Endothelial cell of umbilical vein (primary cell): ENCODE results near the gene GALNT9. TPM values are rescaled to one million over a fixed set of nuclear protein-coding genes. Genes with fewer than 3 reads are reported as not detected.

Source experiments
- BruUV-seq: library from RNA; stranded (reverse); fragments of 400-500 nt; replicated peaks from 2 replicates; lab custom pipeline; 2021; lab: Mats Ljungman, UMichigan
- CTCF ChIA-PET: fragments of 300-600, 350-600 bp; sonication (Branson Sonifier 250); formaldehyde crosslinking; loops from one replicate; lab custom pipeline; 2021; ENCODE audit warnings: antibody characterized with exemption, inconsistent platforms; lab: Charles Lee
- POLR2A ChIA-PET: fragments of 300-600, 350-600 bp; sonication (Branson Sonifier 250); formaldehyde crosslinking; loops from one replicate; lab custom pipeline; 2021; ENCODE audit warnings: antibody characterized with exemption, inconsistent platforms; lab: Charles Lee
- DNase-seq: peaks from one replicate; pipeline ENCODE4 v3.0.0-alpha.2; 2011; ENCODE audit warnings: low read depth, low spot score
- FAIRE-seq: peaks from 2 replicates; lab custom pipeline; 2011; peaks lifted over from hg19 to GRCh38; lab: Jason Lieb, UNC
- H2AFZ ChIP-seq: 2 replicates; pipeline ENCODE4 v1.6.0; 2012; ENCODE audit warnings: low read depth, low read length, control low read depth, inconsistent platforms
- H3K27ac ChIP-seq: 2 replicates; pipeline ENCODE4 v1.5.1; 2011; ENCODE audit warnings: low read depth, mild to moderate bottlenecking, control low read depth, low read length, moderate library complexity; ENCODE audit not compliant: insufficient read depth
- H3K27me3 ChIP-seq, 2 experiments: 2 replicates each; pipeline versions ENCODE4 v1.6.0 to v1.6.1; 2011; ENCODE audit warnings: low read length in 2 of 2, mixed read lengths in 1 of 2; ENCODE audit not compliant: control insufficient read depth in 2 of 2, insufficient read depth in 2 of 2
- H3K36me3 ChIP-seq, 2 experiments: 2 replicates in 1 of 2; 3 replicates in 1 of 2; pipeline ENCODE4 v1.5.1; 2011; ENCODE audit warnings: low read length in 2 of 2, mild to moderate bottlenecking in 1 of 2, moderate library complexity in 1 of 2; ENCODE audit not compliant: control insufficient read depth in 2 of 2, insufficient read depth in 2 of 2; ENCODE audit errors: extremely low read depth in 1 of 2
- H3K4me1 ChIP-seq: 3 replicates; pipeline ENCODE4 v1.5.1; 2011; ENCODE audit warnings: mild to moderate bottlenecking, low read length; ENCODE audit not compliant: control insufficient read depth, insufficient read depth; ENCODE audit errors: extremely low read depth
- H3K4me2 ChIP-seq: 2 replicates; pipeline ENCODE4 v1.6.1; 2011; ENCODE audit warnings: low read length, control low read depth, mixed read lengths; ENCODE audit not compliant: insufficient read depth
- H3K4me3 ChIP-seq, 3 experiments: fragments of 200-600 bp in 1 of 3; sonication (generic), shearing (Covaris generic) in 1 of 3; replicated peaks in 1 of 3; 2 replicates each; pipeline ENCODE4 v1.5.1; 2011 to 2016; ENCODE audit warnings: control low read depth in 3 of 3, low read length in 3 of 3, mild to moderate bottlenecking in 2 of 3, inconsistent platforms in 1 of 3, low read depth in 1 of 3, moderate library complexity in 1 of 3; ENCODE audit not compliant: insufficient read depth in 1 of 3
- H3K79me2 ChIP-seq: 2 replicates; pipeline ENCODE4 v1.6.0; 2012; ENCODE audit warnings: low read length, inconsistent platforms; ENCODE audit not compliant: control insufficient read depth, insufficient read depth
- H3K9ac ChIP-seq: replicated peaks from 2 replicates; pipeline ENCODE3; 2011; ENCODE audit warnings: low read length, control low read depth; ENCODE audit not compliant: insufficient read depth; ENCODE audit errors: extremely low read depth
- H3K9me1 ChIP-seq: replicated peaks from 3 replicates; pipeline ENCODE4 v1.6.0; 2011; ENCODE audit warnings: mild to moderate bottlenecking, low read length; ENCODE audit not compliant: control insufficient read depth, insufficient read depth; ENCODE audit errors: extremely low read depth
- H3K9me3 ChIP-seq: replicated peaks from 2 replicates; pipeline ENCODE4 v1.5.1; 2012; ENCODE audit warnings: low read length, inconsistent platforms; ENCODE audit not compliant: control insufficient read depth, insufficient read depth
- H4K20me1 ChIP-seq: replicated peaks from 2 replicates; pipeline ENCODE3; 2011; ENCODE audit warnings: mild to moderate bottlenecking, low read length; ENCODE audit not compliant: control insufficient read depth, insufficient read depth; ENCODE audit errors: extremely low read depth
- CTCF ChIP-seq, 2 donors: IDR thresholded peaks; 1 replicate in 1 of 2; 2 replicates in 1 of 2; pipeline ENCODE4 v1.5.1; 2011; ENCODE audit warnings: low read length in 2 of 2, mild to moderate bottlenecking in 2 of 2, moderate library complexity in 2 of 2, control low read depth in 1 of 2, inconsistent platforms in 1 of 2, low read depth in 1 of 2; ENCODE audit not compliant: insufficient read depth in 1 of 2; ENCODE audit errors: extremely low read depth in 1 of 2
- EZH2 ChIP-seq: IDR thresholded peaks from 2 replicates; pipeline ENCODE4 v1.6.1; 2012; ENCODE audit warnings: borderline replicate concordance, low read depth, mild to moderate bottlenecking, moderate library complexity, low read length, inconsistent platforms; ENCODE audit not compliant: severe bottlenecking
- FOS ChIP-seq: IDR thresholded peaks from 2 replicates; pipeline ENCODE4 v1.6.1; 2011; ENCODE audit warnings: mild to moderate bottlenecking, low read length, moderate library complexity, borderline replicate concordance; ENCODE audit not compliant: insufficient read depth
- GATA2 ChIP-seq: IDR thresholded peaks from 2 replicates; pipeline ENCODE4 v1.7.0; 2011; ENCODE audit warnings: low read depth, mild to moderate bottlenecking, moderate library complexity, mixed read lengths, low read length; ENCODE audit not compliant: insufficient read length, insufficient read depth
- JUN ChIP-seq: IDR thresholded peaks from 2 replicates; pipeline ENCODE4 v1.6.1; 2011; ENCODE audit warnings: borderline replicate concordance, low read depth; ENCODE audit not compliant: insufficient read length, insufficient read depth
- MYC ChIP-seq: IDR thresholded peaks from one replicate; pipeline ENCODE4 v1.6.1; 2011; ENCODE audit warnings: mild to moderate bottlenecking, low read depth, low read length
- POLR2A ChIP-seq: IDR thresholded peaks from 2 replicates; pipeline ENCODE4 v1.6.1; 2012; ENCODE audit warnings: low read depth, mild to moderate bottlenecking, control low read depth, low read length
- POLR2AphosphoS5 ChIP-seq: IDR thresholded peaks from 2 replicates; pipeline ENCODE4 v1.6.1; 2012; ENCODE audit warnings: low read depth, mild to moderate bottlenecking, control low read depth, low read length, moderate library complexity; ENCODE audit not compliant: insufficient read depth
- dilution Hi-C: fragments of 300-500 bp; cut with MboI; formaldehyde crosslinking; loops from one replicate; pipeline ENCODE4 v1.15.0; 2019; ENCODE audit warnings: low sequenced_read_pairs; ENCODE audit not compliant: extremely low pct_ligation_motif_present
- intact Hi-C: fragments of 100-400 bp; cut with micrococcal nuclease; formaldehyde crosslinking; loops from one replicate; pipeline ENCODE4 v1.10.0; 2022
- polyA plus RNA-seq, 4 experiments: library from polyadenylated mRNA; depleted of rRNA in 3 of 4; stranded (reverse) in 3 of 4; unstranded in 1 of 4; fragments of >200 nt; gene quantifications; 2 replicates each; pipeline versions ENCODE4 v1.2.1 to v1.2.3, GENCODE V29; 2011 to 2012; ENCODE audit warnings: missing spikeins in 1 of 4
- total RNA-seq: library from RNA; stranded (reverse); gene quantifications from 2 replicates; pipeline ENCODE4 v1.2.3, GENCODE V29; 2021
- TF ChIP-seq, protein P1 (sequence below): IDR thresholded peaks from 2 replicates; pipeline ENCODE4 v1.6.1; 2011; ENCODE audit not compliant: insufficient read depth, insufficient read length

GALNT9 gene
- total and polyA plus RNA-seq, 2 donors (not counting 3 experiments of a cell fraction or from before 2014, with no cell fraction given): 0.14 to 0.73 TPM

GRCh38 chr12:132316497-132317232, 12.7 kb downstream of the GALNT9 start:
- DNase-seq (no peak), FAIRE-seq (no peak)
- H3K9ac ChIP-seq: no peak overlapping the region
- no peak overlapping the region for H3K27ac ChIP-seq
- no peaks in the 10 kb centered on the region for H3K4me1 ChIP-seq
- intact Hi-C loops: no loop called here
- H3K27me3 ChIP-seq: no peaks in the 10 kb centered on the region
- dilution Hi-C loops: no loop called here
- no peaks in the 10 kb centered on the region for H4K20me1 ChIP-seq
- ChIA-PET POLR2A (no interaction called here), CTCF (interaction anchor here (1.7 kb wide), 1 partner anchor 10 kb away, joined by 3 read pairs; no protein-coding TSS in a partner anchor)
- no TSS peak for BruUV-seq
- TF ChIP-seq GATA2 (no peak), FOS (no peak), EZH2 (no peak), POLR2A (no peak)
- no peak overlapping the region for H3K4me3 ChIP-seq
- no peaks in the 10 kb centered on the region for H3K9me1 ChIP-seq
- H3K36me3 ChIP-seq: no peaks in the 10 kb centered on the region
- H3K9me3 ChIP-seq: no peaks in the 10 kb centered on the region
- no peak overlapping the region for H2AFZ ChIP-seq
- no peaks in the 10 kb centered on the region for H3K79me2 ChIP-seq
- no peak overlapping the region for H3K4me2 ChIP-seq

GRCh38 chr12:132315951-132316350, 13.4 kb downstream of the GALNT9 start:
- no peak overlapping the region for H2AFZ ChIP-seq
- H3K9me3 ChIP-seq: no peaks in the 10 kb centered on the region
- H3K27ac ChIP-seq: no peak overlapping the region
- BruUV-seq: no TSS peak
- no peaks in the 10 kb centered on the region for H3K27me3 ChIP-seq
- no peaks in the 10 kb centered on the region for H3K4me1 ChIP-seq
- intact Hi-C loops (no loop called here), dilution Hi-C loops (no loop called here)
- no peaks in the 10 kb centered on the region for H3K36me3 ChIP-seq
- no peak for TF ChIP-seq EZH2
- no peak for TF ChIP-seq CTCF (IDR thresholded peaks at IDR 0.05; ENCODE audit: extremely low read depth in 1 of 2, insufficient read depth in 1 of 2, low read depth in 1 of 2, low read length in 2 of 2)
- TF ChIP-seq FOS: no peak
- no peak for TF ChIP-seq JUN
- TF ChIP-seq MYC: no peak
- no peak for TF ChIP-seq POLR2AphosphoS5
- TF ChIP-seq, protein P1, sequence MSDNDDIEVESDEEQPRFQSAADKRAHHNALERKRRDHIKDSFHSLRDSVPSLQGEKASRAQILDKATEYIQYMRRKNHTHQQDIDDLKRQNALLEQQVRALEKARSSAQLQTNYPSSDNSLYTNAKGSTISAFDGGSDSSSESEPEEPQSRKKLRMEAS: no peak
- no peak for TF ChIP-seq GATA2
- TF ChIP-seq POLR2A: no peak
- no peak overlapping the region for H3K4me3 ChIP-seq
- CTCF ChIA-PET: no interaction called here
- no peak overlapping the region for H3K9ac ChIP-seq
- H3K4me2 ChIP-seq: no peak overlapping the region
- no peaks in the 10 kb centered on the region for H3K9me1 ChIP-seq
- H3K79me2 ChIP-seq: no peaks in the 10 kb centered on the region
- FAIRE-seq (no peak), DNase-seq (no peak)
- H4K20me1 ChIP-seq: no peaks in the 10 kb centered on the region
- POLR2A ChIA-PET: no interaction called here
